CD4-positive, alpha-beta memory T cell (primary cell): Measurements from ENCODE around the gene CARD11. TPM values are rescaled to one million over a fixed set of nuclear protein-coding genes. Genes with fewer than 3 reads are reported as not detected.

Experiments
- CTCF ChIA-PET: fragments of 350-600 bp; sonication (Branson Sonifier 250); formaldehyde crosslinking; loops from one replicate; lab custom pipeline; 2021; ENCODE audit warnings: inconsistent platforms; ENCODE audit not compliant: partially characterized antibody; lab: Charles Lee
- POLR2A ChIA-PET: fragments of 350-600 bp; sonication (Branson Sonifier 250); formaldehyde crosslinking; loops from one replicate; lab custom pipeline; 2021; ENCODE audit not compliant: partially characterized antibody; lab: Charles Lee
- DNase-seq, 5 donors: peaks; one replicate each; pipeline versions ENCODE4 v3.0.0 to v3.0.0-alpha.2; 2020 to 2022; ENCODE audit warnings: mixed read lengths in 1 of 5
- H3K27ac ChIP-seq: one replicate; pipeline ENCODE4 v1.7.0; 2013; ENCODE audit warnings: low read depth, low read length
- H3K27me3 ChIP-seq: 2 replicates; pipeline ENCODE4 v1.7.0; 2013; ENCODE audit warnings: mild to moderate bottlenecking, low read length, moderate library complexity; ENCODE audit not compliant: insufficient read depth
- H3K36me3 ChIP-seq: 2 replicates; pipeline ENCODE4 v1.7.0; 2013; ENCODE audit warnings: mild to moderate bottlenecking, low read length, moderate library complexity; ENCODE audit not compliant: insufficient read depth
- H3K4me1 ChIP-seq: 2 replicates; pipeline ENCODE4 v1.7.0; 2013; ENCODE audit warnings: mild to moderate bottlenecking, low read length, moderate library complexity; ENCODE audit not compliant: insufficient read depth
- H3K4me3 ChIP-seq, 2 donors: one replicate each; pipeline ENCODE4 v1.7.0; 2013; ENCODE audit warnings: low read length in 2 of 2, mild to moderate bottlenecking in 1 of 2
- H3K9me3 ChIP-seq, 2 donors: one replicate each; pipeline ENCODE4 v1.7.0; 2013; ENCODE audit warnings: low read length in 2 of 2, control low read depth in 1 of 2; ENCODE audit not compliant: control insufficient read depth in 1 of 2
- H3K27ac Mint-ChIP-seq, 7 donors: one replicate each; pipeline ENCODE4 v1.8.0; 2020 to 2021; ENCODE audit warnings: mixed read lengths in 7 of 7, mild to moderate bottlenecking in 6 of 7, inconsistent platforms in 3 of 7, moderate library complexity in 3 of 7
- H3K27me3 Mint-ChIP-seq, 2 donors: one replicate each; pipeline ENCODE4 v1.8.0; 2020 to 2021; ENCODE audit warnings: mixed read lengths in 2 of 2
- H3K36me3 Mint-ChIP-seq, 2 donors: one replicate each; pipeline ENCODE4 v1.8.0; 2020 to 2021; ENCODE audit warnings: mixed read lengths in 2 of 2, inconsistent platforms in 1 of 2, mild to moderate bottlenecking in 1 of 2
- H3K4me1 Mint-ChIP-seq, 4 donors: one replicate each; pipeline ENCODE4 v1.8.0; 2020 to 2021; ENCODE audit warnings: mixed read lengths in 4 of 4, mild to moderate bottlenecking in 1 of 4
- H3K4me3 Mint-ChIP-seq, 8 donors: one replicate each; pipeline ENCODE4 v1.8.0; 2020 to 2021; ENCODE audit warnings: mixed read lengths in 8 of 8, mild to moderate bottlenecking in 7 of 8, moderate library complexity in 6 of 8, inconsistent platforms in 3 of 8
- H3K9me3 Mint-ChIP-seq, 8 donors: one replicate each; pipeline ENCODE4 v1.8.0; 2020 to 2021; ENCODE audit warnings: mixed read lengths in 8 of 8, mild to moderate bottlenecking in 5 of 8, inconsistent platforms in 3 of 8, moderate library complexity in 1 of 8
- intact Hi-C: fragments of 100-400 bp; cut with micrococcal nuclease; formaldehyde crosslinking; loops from one replicate; pipeline ENCODE4 v1.15.1; 2023
- polyA plus RNA-seq, 2 donors: library from polyadenylated mRNA; unstranded; fragments of 300-500 nt; fragmentation: Illumina TruSeq; gene quantifications; one replicate each; pipeline ENCODE4 v1.2.3, GENCODE V29; 2021
- total RNA-seq, 2 experiments: library from RNA; stranded (reverse); gene quantifications; one replicate each; pipeline ENCODE4 v1.2.3, GENCODE V29; 2021

The CARD11 gene
- total and polyA plus RNA-seq, 4 experiments from 2014 or later: 4.9 to 136 (median 85.3) TPM

- H3K4me3 Mint-ChIP-seq: peak overlapping the region in 6 of 8 donors; percentile 3 to 84 (median 66)
- peaks cover 0 to 3% (median 0%) of the 10 kb centered on the region in 8 donors for H3K9me3 Mint-ChIP-seq
- peaks cover 26% of the 10 kb centered on the region for H3K4me1 ChIP-seq
- peaks cover 0 to 4% of the 10 kb centered on the region in 2 donors for H3K36me3 Mint-ChIP-seq
- CTCF ChIA-PET: no interaction called here
- H3K4me1 Mint-ChIP-seq: peaks cover 15 to 28% (median 24%) of the 10 kb centered on the region in 4 donors
- no peaks in the 10 kb centered on the region for H3K27me3 ChIP-seq
- no peaks in the 10 kb centered on the region for H3K27me3 Mint-ChIP-seq
- no peaks in the 10 kb centered on the region for H3K36me3 ChIP-seq
- POLR2A ChIA-PET: no interaction called here
- H3K27ac Mint-ChIP-seq: peak overlapping the region; percentile 19 to 96 (median 70)
- peak overlapping the region; percentile 54 for H3K27ac ChIP-seq
- DNase-seq: no peak
- H3K9me3 ChIP-seq: no peaks in the 10 kb centered on the region
- H3K4me3 ChIP-seq: no peak overlapping the region
- intact Hi-C loops: loop anchor here (5.0 to 10.0 kb wide), 3 partner anchors 92 to 442 kb away; partner anchors contain the start of gene SDK1
Observed at GRCh38 chr7:2862831-2863361, 180.8 kb downstream of the CARD11 start.

GRCh38 chr7:2861509-2861908 is 182.2 kb downstream of the CARD11 start:
- Mint-ChIP-seq H3K4me3 (no peak overlapping the region), H3K36me3 (peaks cover 0 to 3% of the 10 kb centered on the region in 2 donors), H3K27me3 (no peaks in the 10 kb centered on the region), H3K4me1 (peaks cover 15 to 30% (median 23%) of the 10 kb centered on the region in 4 donors), H3K9me3 (peaks cover 0 to 3% (median 0%) of the 10 kb centered on the region in 8 donors), H3K27ac (no peak overlapping the region)
- intact Hi-C loops: loop anchor here (5.0 to 10.0 kb wide), 3 partner anchors 93 to 443 kb away; partner anchors contain the start of gene SDK1
- ChIA-PET POLR2A (no interaction called here), CTCF (interaction anchor here (1.0 kb wide), 1 partner anchor 152 kb away, joined by 3 read pairs; no protein-coding TSS in a partner anchor)
- no peaks in the 10 kb centered on the region for H3K9me3 ChIP-seq
- peaks cover 26% of the 10 kb centered on the region for H3K4me1 ChIP-seq
- H3K36me3 ChIP-seq: no peaks in the 10 kb centered on the region
- H3K4me3 ChIP-seq: no peak overlapping the region
- H3K27ac ChIP-seq: no peak overlapping the region
- no peaks in the 10 kb centered on the region for H3K27me3 ChIP-seq
- no peak for DNase-seq

- intact Hi-C loops: loop anchor here (5.0 to 10.0 kb wide), 3 partner anchors 94 to 444 kb away; partner anchors contain the start of gene SDK1
- DNase-seq: no peak
- H3K4me1 Mint-ChIP-seq: peaks cover 15 to 32% (median 23%) of the 10 kb centered on the region in 4 donors
- ChIA-PET POLR2A (no interaction called here), CTCF (interaction anchor here (1.0 kb wide), 1 partner anchor 295 kb away, joined by 3 read pairs; no protein-coding TSS in a partner anchor)
- peaks cover 26% of the 10 kb centered on the region for H3K4me1 ChIP-seq
- no peaks in the 10 kb centered on the region for H3K9me3 ChIP-seq
- no peak overlapping the region for H3K27ac ChIP-seq
- H3K4me3 Mint-ChIP-seq: no peak overlapping the region
- no peaks in the 10 kb centered on the region for H3K36me3 ChIP-seq
- no peaks in the 10 kb centered on the region for H3K27me3 Mint-ChIP-seq
- no peak overlapping the region for H3K4me3 ChIP-seq
- H3K36me3 Mint-ChIP-seq: peaks cover 0 to 3% of the 10 kb centered on the region in 2 donors
- H3K27ac Mint-ChIP-seq: peak overlapping the region in 1 of 7 donors; percentile 17
- H3K9me3 Mint-ChIP-seq: peaks cover 0 to 3% (median 0%) of the 10 kb centered on the region in 8 donors
- no peaks in the 10 kb centered on the region for H3K27me3 ChIP-seq
Observed at GRCh38 chr7:2860627-2861133, 183.0 kb downstream of the CARD11 start.

- no peaks in the 10 kb centered on the region for H3K27me3 Mint-ChIP-seq
- DNase-seq: no peak
- Histone ChIP-seq H3K4me3 (no peak overlapping the region), H3K27ac (no peak overlapping the region), H3K4me1 (peaks cover 24% of the 10 kb centered on the region), H3K36me3 (no peaks in the 10 kb centered on the region), H3K9me3 (no peaks in the 10 kb centered on the region), H3K27me3 (no peaks in the 10 kb centered on the region)
- CTCF ChIA-PET: interaction anchor here (1.0 kb wide), 1 partner anchor 296 kb away, joined by 3 read pairs; no protein-coding TSS in a partner anchor
- H3K4me3 Mint-ChIP-seq: no peak overlapping the region
- peaks cover 0 to 3% of the 10 kb centered on the region in 2 donors for H3K36me3 Mint-ChIP-seq
- intact Hi-C loops: loop anchor here (5.0 to 10.0 kb wide), 3 partner anchors 95 to 445 kb away; partner anchors contain the start of gene SDK1
- H3K27ac Mint-ChIP-seq: peak overlapping the region in 1 of 7 donors; percentile 17
- POLR2A ChIA-PET: no interaction called here
- peaks cover 0 to 3% (median 0%) of the 10 kb centered on the region in 8 donors for H3K9me3 Mint-ChIP-seq
- peaks cover 13 to 30% (median 20%) of the 10 kb centered on the region in 4 donors for H3K4me1 Mint-ChIP-seq
Observed at GRCh38 chr7:2859952-2860351, 183.7 kb downstream of the CARD11 start.

GRCh38 chr7:2858621-2859020 is 185.0 kb downstream of the CARD11 start:
- no peaks in the 10 kb centered on the region for H3K36me3 ChIP-seq
- intact Hi-C loops: no loop called here
- no peaks in the 10 kb centered on the region for H3K9me3 ChIP-seq
- CTCF ChIA-PET: no interaction called here
- H3K4me3 ChIP-seq: no peak overlapping the region
- POLR2A ChIA-PET: no interaction called here
- Mint-ChIP-seq H3K27me3 (no peaks in the 10 kb centered on the region), H3K4me1 (peaks cover 4 to 18% (median 10%) of the 10 kb centered on the region in 4 donors), H3K4me3 (no peak overlapping the region), H3K27ac (no peak overlapping the region), H3K36me3 (peaks cover 0 to 3% of the 10 kb centered on the region in 2 donors), H3K9me3 (peaks cover 0 to under 1% (median 0%) of the 10 kb centered on the region in 8 donors)
- no peak for DNase-seq
- no peak overlapping the region for H3K27ac ChIP-seq
- H3K4me1 ChIP-seq: peaks cover 11% of the 10 kb centered on the region
- no peaks in the 10 kb centered on the region for H3K27me3 ChIP-seq

GRCh38 chr7:2856388-2857169 is 187.1 kb downstream of the CARD11 start:
- no peaks in the 10 kb centered on the region for H3K27me3 ChIP-seq
- H3K36me3 ChIP-seq: no peaks in the 10 kb centered on the region
- H3K4me1 ChIP-seq: peaks cover 3% of the 10 kb centered on the region
- H3K27ac Mint-ChIP-seq: peak overlapping the region in 2 of 7 donors; percentile 19 to 21
- H3K9me3 ChIP-seq: no peaks in the 10 kb centered on the region
- peaks cover 0 to 4% (median under 1%) of the 10 kb centered on the region in 4 donors for H3K4me1 Mint-ChIP-seq
- POLR2A ChIA-PET: no interaction called here
- no peak overlapping the region for H3K4me3 Mint-ChIP-seq
- peaks cover 0 to 3% of the 10 kb centered on the region in 2 donors for H3K36me3 Mint-ChIP-seq
- DNase-seq: no peak
- no peaks in the 10 kb centered on the region for H3K9me3 Mint-ChIP-seq
- intact Hi-C loops: no loop called here
- no peak overlapping the region for H3K27ac ChIP-seq
- no peak overlapping the region for H3K4me3 ChIP-seq
- CTCF ChIA-PET: no interaction called here
- H3K27me3 Mint-ChIP-seq: no peaks in the 10 kb centered on the region
